Spleen (tissue), 11 donors: Measurements from ENCODE around the gene KMT2B. TPM values are rescaled to one million over a fixed set of nuclear protein-coding genes. Genes with fewer than 3 reads are reported as not detected.

Experiments used
- DNase-seq: peaks from one replicate; pipeline ENCODE4 v3.0.0-alpha.2; 2020
- H3K27ac ChIP-seq, 8 donors: fragments of 200-600 bp; sonication (generic) in 7 of 8; 1 replicate in 4 of 8; 2 replicates in 4 of 8; pipeline versions ENCODE4 v1.5.0 to v1.8.0; 2016 to 2021; ENCODE audit warnings: inconsistent platforms in 4 of 8, mild to moderate bottlenecking in 4 of 8, moderate library complexity in 1 of 8
- H3K27me3 ChIP-seq, 7 donors: fragments of 200-600 bp; sonication (generic) in 6 of 7; replicated peaks in 1 of 7; 1 replicate in 4 of 7; 2 replicates in 3 of 7; pipeline versions ENCODE4 v1.5.0 to v1.8.0; 2016 to 2021; ENCODE audit warnings: inconsistent platforms in 3 of 7, mild to moderate bottlenecking in 1 of 7
- H3K36me3 ChIP-seq, 6 donors: fragments of 200-600 bp; sonication (generic) in 5 of 6; 1 replicate in 4 of 6; 2 replicates in 2 of 6; pipeline versions ENCODE4 v1.5.0 to v1.8.0; 2016 to 2021; ENCODE audit warnings: inconsistent platforms in 2 of 6
- H3K4me1 ChIP-seq, 6 donors: fragments of 200-600 bp; sonication (generic) in 5 of 6; 1 replicate in 3 of 6; 2 replicates in 3 of 6; pipeline versions ENCODE4 v1.5.0 to v1.8.0; 2016 to 2021; ENCODE audit warnings: inconsistent platforms in 3 of 6
- H3K4me3 ChIP-seq, 8 donors: fragments of 200-600 bp; sonication (generic) in 7 of 8; 1 replicate in 4 of 8; 2 replicates in 4 of 8; pipeline versions ENCODE4 v1.5.0 to v1.8.0; 2016 to 2021; ENCODE audit warnings: inconsistent platforms in 4 of 8, mild to moderate bottlenecking in 4 of 8, moderate library complexity in 2 of 8
- H3K9me3 ChIP-seq, 8 donors: fragments of 200-600 bp; sonication (generic) in 7 of 8; 1 replicate in 4 of 8; 2 replicates in 4 of 8; pipeline versions ENCODE4 v1.5.0 to v1.8.0; 2016 to 2021; ENCODE audit warnings: inconsistent platforms in 4 of 8
- CTCF ChIP-seq, 11 experiments: fragments of 200-600 bp in 7 of 11; fragments of 450-650 bp in 4 of 11; sonication (generic) in 4 of 11; IDR thresholded peaks in 8 of 11; conservative IDR thresholded peaks in 3 of 11; 1 replicate in 7 of 11; 2 replicates in 4 of 11; pipeline versions ENCODE4 v1.4.0 to v1.8.0; 2016 to 2021; ENCODE audit warnings: antibody characterized with exemption in 11 of 11, inconsistent platforms in 4 of 11, mild to moderate bottlenecking in 1 of 11
- POLR2A ChIP-seq, 3 donors: fragments of 450-650 bp; IDR thresholded peaks; one replicate each; pipeline ENCODE4 v1.5.1; 2017; ENCODE audit warnings: antibody characterized with exemption in 3 of 3, mild to moderate bottlenecking in 1 of 3
- POLR2AphosphoS5 ChIP-seq, 3 donors: sonication (generic); formaldehyde crosslinking; IDR thresholded peaks; one replicate each; pipeline ENCODE4 v1.5.1; 2017; ENCODE audit warnings: antibody characterized with exemption in 3 of 3
- WGBS, 5 donors: extraction: QIAGEN DNeasy Blood & Tissue Kit in 3 of 5; methylation state at CpG; one replicate each; pipeline versions ENCODE4 v1.1.5 to v1.1.7; 2013 to 2018; 5-methylcytosine and 5-hydroxymethylcytosine counted together
- intact Hi-C: fragments of 100-400 bp; cut with DNase I; formaldehyde crosslinking; loops from one replicate; pipeline ENCODE4 v1.15.0; 2023; ENCODE audit warnings: low total_unique reads
- polyA plus RNA-seq, 3 donors: library from polyadenylated mRNA; stranded (reverse); fragments of 200-250 nt; gene quantifications; one replicate each; pipeline ENCODE4 v1.2.1, GENCODE V29; 2013
- total RNA-seq, 7 donors: library from RNA; depleted of rRNA in 3 of 7; stranded (reverse); fragments of >200 nt in 3 of 7; fragmentation: NEBNext Ultra II Directional in 4 of 7; extraction: Animal tissue kit (Norgen Biotek cat#: 25700) in 4 of 7; gene quantifications; one replicate each; pipeline versions ENCODE4 v1.1.0 to v1.2.1, GENCODE V29; 2016 to 2021
- donor health status: healthy with polysubstance abuse.
- donor health status: DM: no; HTN: no; CAD: no; lungs with moderate emphysema.
- donor health status: DM: no; HTN: no; CAD: no.
- donor health status: Bipolar disorder and iron deficiency.
- donor health status: healthy.
- donor health status: DM: no; HTN: no; CAD: no.
- donor health status: DM: yes; HTN: yes; CAD: no.

KMT2B gene
- total and polyA plus RNA-seq, 10 donors = 17.6 to 58.2 (median 45.8) TPM

GRCh38 chr19:35743640-35744429, 26.0 kb downstream of the KMT2B start:
- H3K4me1 ChIP-seq = peaks cover 29 to 89% (median 74%) of the 10 kb centered on the region in 6 donors
- H3K4me3 ChIP-seq = peak overlapping the region in 7 of 8 donors; percentile 65 to 85 (median 78)
- no peaks in the 10 kb centered on the region for H3K9me3 ChIP-seq
- intact Hi-C loops = no loop called here
- H3K27me3 ChIP-seq = no peaks in the 10 kb centered on the region
- peaks cover 0 to 21% (median 7%) of the 10 kb centered on the region in 6 donors for H3K36me3 ChIP-seq
- H3K27ac ChIP-seq = peak overlapping the region in 7 of 8 donors; percentile 99 to 100 (median 100)
- TF ChIP-seq CTCF (IDR thresholded peaks at IDR 0.05 in 8 of 11, conservative IDR thresholded peaks at IDR 0.05 in 3 of 11) (no peak), POLR2A (IDR thresholded peaks at IDR 0.05) (no peak), POLR2AphosphoS5 (IDR thresholded peaks at IDR 0.05) (no peak)
- WGBS, 5 donors = 86 to 91% (median 88%) methylated on average over 19 of the region's 19 CpGs
- DNase-seq = peak; percentile 85

- peak; percentile 3 to 79 (median 70) for TF ChIP-seq POLR2AphosphoS5 (IDR thresholded peaks at IDR 0.05)
- TF ChIP-seq POLR2A (IDR thresholded peaks at IDR 0.05) = peak in 1 of 3 donors; percentile 50
- TF ChIP-seq CTCF (IDR thresholded peaks at IDR 0.05 in 8 of 11, conservative IDR thresholded peaks at IDR 0.05 in 3 of 11) = peak in 6 of 11 experiments; percentile 15 to 48 (median 40)
- peak overlapping the region; percentile 99 to 100 (median 100) for H3K27ac ChIP-seq
- H3K9me3 ChIP-seq = no peaks in the 10 kb centered on the region
- peak; percentile 98 for DNase-seq
- peaks cover 0 to 12% (median 0%) of the 10 kb centered on the region in 6 donors for H3K36me3 ChIP-seq
- H3K4me3 ChIP-seq = peak overlapping the region; percentile 39 to 85 (median 76)
- H3K27me3 ChIP-seq = no peaks in the 10 kb centered on the region
- intact Hi-C loops = no loop called here
- WGBS, 5 donors = 5 to 9% (median 7%) methylated on average over 40 to 41 of the region's 41 CpGs
- peaks cover 37 to 89% (median 77%) of the 10 kb centered on the region in 6 donors for H3K4me1 ChIP-seq
These were observed 26.9 kb downstream of the KMT2B start for GRCh38 chr19:35744430-35745327.

- 0 to 1% (median 1%) methylated on average over 37 to 40 of the region's 40 CpGs for WGBS, 5 donors
- H3K4me3 ChIP-seq = peak within 1 kb of the TSS; percentile 39 to 85 (median 76)
- peaks cover 34 to 89% (median 77%) of the 10 kb centered on the region in 6 donors for H3K4me1 ChIP-seq
- H3K36me3 ChIP-seq = peaks cover 0 to 12% (median 0%) of the 10 kb centered on the region in 6 donors
- TF ChIP-seq CTCF (IDR thresholded peaks at IDR 0.05 in 8 of 11, conservative IDR thresholded peaks at IDR 0.05 in 3 of 11) (peak in 6 of 11 experiments; percentile 8 to 53 (median 21)), POLR2AphosphoS5 (IDR thresholded peaks at IDR 0.05) (peak; percentile 73 to 87 (median 84)), POLR2A (IDR thresholded peaks at IDR 0.05) (peak in 1 of 3 donors; percentile 62)
- intact Hi-C loops = no loop called here
- no peaks in the 10 kb centered on the region for H3K27me3 ChIP-seq
- H3K9me3 ChIP-seq = no peaks in the 10 kb centered on the region
- H3K27ac ChIP-seq = peak within 1 kb of the TSS; percentile 99 to 100 (median 100)
- peak; percentile 99 for DNase-seq
These were observed 27.7 kb downstream of the KMT2B start, which contains the start of the genes PSENEN and U2AF1L4 for GRCh38 chr19:35745328-35746086. TSS of gene PSENEN (plus strand) at chr19:35745651. CDS start at chr19:35745931, 280 bp downstream. TSS of gene U2AF1L4 (minus strand) at chr19:35745418. CDS start at chr19:35745391, 27 bp downstream.
